Kidney (tissue), 14 donors: Measurements from ENCODE around the gene SHCBP1L. TPM values are rescaled to one million over a fixed set of nuclear protein-coding genes. Genes with fewer than 3 reads are reported as not detected.
"Not testable (repeated sequence)": the region's sequence is repeated elsewhere in the genome, so short reads cannot be mapped to it uniquely, and the experiment has no call there.

ENCODE experiments used
- DNase-seq, 5 donors: peaks; one replicate each; pipeline ENCODE4 v3.0.0-alpha.2; 2013 to 2020
- FAIRE-seq: peaks from 2 replicates; lab custom pipeline; 2012; peaks lifted over from hg19 to GRCh38; lab: Jason Lieb, UNC
- H3K27ac ChIP-seq, 2 donors: one replicate each; pipeline ENCODE4 v1.7.0; 2013; ENCODE audit warnings: low read depth in 2 of 2, low read length in 2 of 2, inconsistent platforms in 1 of 2
- H3K27me3 ChIP-seq: one replicate; pipeline ENCODE4 v1.7.1; 2013; ENCODE audit warnings: low read length, inconsistent platforms; ENCODE audit not compliant: control insufficient read depth, insufficient read depth
- H3K36me3 ChIP-seq, 3 donors: one replicate each; pipeline versions ENCODE4 v1.7.0 to v1.7.1; 2013; ENCODE audit warnings: low read length in 3 of 3, control low read depth in 1 of 3, inconsistent platforms in 1 of 3; ENCODE audit not compliant: insufficient read depth in 3 of 3, control insufficient read depth in 2 of 3
- H3K4me1 ChIP-seq, 3 donors: one replicate each; pipeline versions ENCODE4 v1.7.0 to v1.7.1; 2013; ENCODE audit warnings: low read length in 3 of 3, inconsistent platforms in 1 of 3, low read depth in 1 of 3; ENCODE audit not compliant: control insufficient read depth in 2 of 3, insufficient read depth in 2 of 3
- H3K4me3 ChIP-seq, 3 donors: one replicate each; pipeline versions ENCODE4 v1.7.0 to v1.8.1; 2013; ENCODE audit warnings: low read length in 3 of 3, control low read depth in 1 of 3, inconsistent platforms in 1 of 3
- H3K9ac ChIP-seq, 3 donors: one replicate each; pipeline versions ENCODE4 v1.7.0 to v1.7.1; 2013; ENCODE audit warnings: low read length in 3 of 3, control low read depth in 1 of 3, inconsistent platforms in 1 of 3
- H3K9me3 ChIP-seq, 3 donors: one replicate each; pipeline versions ENCODE4 v1.7.0 to v1.7.1; 2013; ENCODE audit warnings: low read length in 3 of 3, control low read depth in 1 of 3, inconsistent platforms in 1 of 3; ENCODE audit not compliant: control insufficient read depth in 2 of 3, insufficient read depth in 1 of 3
- CTCF ChIP-seq: IDR thresholded peaks from 3 replicates; pipeline ENCODE4 v1.5.1; 2012; ENCODE audit warnings: mild to moderate bottlenecking, moderate library complexity, borderline replicate concordance; ENCODE audit not compliant: insufficient read depth; ENCODE audit errors: extremely low read depth
- intact Hi-C: fragments of 100-400 bp; cut with DNase I; formaldehyde crosslinking; loops from one replicate; pipeline ENCODE4 v1.11.1; 2022
- polyA plus RNA-seq: library from polyadenylated mRNA; stranded (reverse); fragments of 350-450 nt; fragmentation: Illumina TruSeq; extraction: RNeasy Lipid Tissue Mini Kit (QIAGEN cat#74804); gene quantifications from one replicate; pipeline ENCODE4 v1.2.3, GENCODE V29; 2014; ENCODE audit warnings: low read depth, low replicate concordance; ENCODE audit not compliant: insufficient read depth
- total RNA-seq: library from RNA; stranded (reverse); fragmentation: NEBNext Ultra II Directional; extraction: Animal tissue kit (Norgen Biotek cat#: 25700); gene quantifications from one replicate; pipeline ENCODE4 v1.2.1, GENCODE V29; 2021
- donor health status: control.
- donor health status: control.
- donor health status: control.
- donor health status: control.
- donor health status: control.
- donor health status: DM: yes; HTN: yes; CAD: no.
- donor health status: Normal renal cell carcinoma (clear cell type).

Gene SHCBP1L
- total and polyA plus RNA-seq, 2 donors from 2014 or later = not detected

GRCh38 chr1:182905321-182905720, 47.6 kb downstream of the SHCBP1L start:
- Histone ChIP-seq H3K9ac (no peak overlapping the region), H3K27me3 (no peaks in the 10 kb centered on the region), H3K4me1 (no peaks in the 10 kb centered on the region), H3K27ac (no peak overlapping the region), H3K36me3 (no peaks in the 10 kb centered on the region), H3K9me3 (peaks cover 0 to 2% (median 0%) of the 10 kb centered on the region in 3 donors), H3K4me3 (no peak overlapping the region)
- FAIRE-seq (no peak), DNase-seq (no peak)
- no peak for TF ChIP-seq CTCF
- intact Hi-C loops = no loop called here

- FAIRE-seq, H3K4me1 ChIP-seq, H3K4me3 ChIP-seq, H3K36me3 ChIP-seq, H3K27me3 ChIP-seq, H3K9ac ChIP-seq, DNase-seq, intact Hi-C loops, H3K9me3 ChIP-seq, H3K27ac ChIP-seq: not testable (repeated sequence)
These were observed 51.0 kb downstream of the SHCBP1L start for GRCh38 chr1:182901946-182902345.

GRCh38 chr1:182897696-182898095, 55.3 kb downstream of the SHCBP1L start:
- H3K4me1 ChIP-seq = no peaks in the 10 kb centered on the region
- no peaks in the 10 kb centered on the region for H3K36me3 ChIP-seq
- intact Hi-C loops = no loop called here
- FAIRE-seq = no peak
- DNase-seq = no peak
- no peak overlapping the region for H3K4me3 ChIP-seq
- no peaks in the 10 kb centered on the region for H3K27me3 ChIP-seq
- no peak for TF ChIP-seq CTCF
- H3K9ac ChIP-seq = no peak overlapping the region
- H3K9me3 ChIP-seq = no peaks in the 10 kb centered on the region
- no peak overlapping the region for H3K27ac ChIP-seq

GRCh38 chr1:182890927-182891610, 61.9 kb downstream of the SHCBP1L start:
- intact Hi-C loops = no loop called here
- H3K4me1 ChIP-seq = no peaks in the 10 kb centered on the region
- no peak overlapping the region for H3K9ac ChIP-seq
- DNase-seq (no peak), FAIRE-seq (no peak)
- H3K9me3 ChIP-seq = no peaks in the 10 kb centered on the region
- H3K27ac ChIP-seq = no peak overlapping the region
- no peak overlapping the region for H3K4me3 ChIP-seq
- peaks cover 6 to 37% (median 21%) of the 10 kb centered on the region in 3 donors for H3K36me3 ChIP-seq
- no peak for TF ChIP-seq CTCF
- no peaks in the 10 kb centered on the region for H3K27me3 ChIP-seq
